Articular chondrocyte of knee joint (primary cell): ENCODE results near the gene MAPKAPK5. TPM values are rescaled to one million over a fixed set of nuclear protein-coding genes. Genes with fewer than 3 reads are reported as not detected.

Experiments
- small RNA-seq: library from RNA; depleted of rRNA; stranded (forward); fragments of <200 nt; gene quantifications from one replicate; pipeline ENCODE3, GENCODE V24; 2012
- total RNA-seq: library from RNA; depleted of rRNA; stranded (reverse); fragments of >200 nt; gene quantifications from 2 replicates; pipeline ENCODE4 v1.2.3, GENCODE V29; 2012

MAPKAPK5 gene
- 26.3 and 30.3 TPM in 2 replicates for total RNA-seq

GRCh38 chr12:111841750-111842555 is at the start of gene MAPKAPK5:
TSS of gene MAPKAPK5 (plus strand) at chr12:111842228. CDS start at chr12:111842734, 506 bp downstream.

Small RNA genes within 50 kb of the gene (small RNA-seq; reads per million reads assigned to genes)
- not detected for gene MIR6761

Other genes starting within 250 kb of the MAPKAPK5 start
- 46.6 and 58.5 TPM in 2 replicates for gene ATXN2, start 242.9 kb upstream of the MAPKAPK5 start, total RNA-seq
- gene BRAP, start 156.3 kb upstream of the MAPKAPK5 start, total RNA-seq = 20.6 and 22.9 TPM in 2 replicates
- gene ACAD10, start 156.2 kb upstream of the MAPKAPK5 start, total RNA-seq = 14.4 and 16.2 TPM in 2 replicates
- gene ALDH2, start 75.3 kb upstream of the MAPKAPK5 start, total RNA-seq = 35.1 and 35.5 TPM in 2 replicates
- gene TMEM116, start 170.9 kb downstream of the MAPKAPK5 start, total RNA-seq = 11.1 and 16.9 TPM in 2 replicates
- gene ERP29, start 171.2 kb downstream of the MAPKAPK5 start, total RNA-seq = 60.7 and 61.2 TPM in 2 replicates